ENCODE results near the gene DCTN2. TPM values are rescaled to one million over a fixed set of nuclear protein-coding genes. Genes with fewer than 3 reads are reported as not detected.
A peak's percentile ranks its signal among the peaks of the same experiment; 100 is the strongest.
"Not testable (repeated sequence)": the region's sequence is repeated elsewhere in the genome, so short reads cannot be mapped to it uniquely, and the experiment has no call there.

The DCTN2 gene
- polyA plus RNA-seq, 3 donors from 2014 or later = 90.2 to 99.0 (median 93.8) TPM

GRCh38 chr12:57569858-57570257 lies 22.9 kb upstream of the DCTN2 start:
- Mint-ChIP-seq H3K4me3 (no peak overlapping the region), H3K36me3 (no peaks in the 10 kb centered on the region), H3K27me3 (ENCODE audit: low read depth in 3 of 3) (peaks cover 2 to 6% (median 5%) of the 10 kb centered on the region in 3 donors), H3K4me1 (no peaks in the 10 kb centered on the region), H3K9me3 (no peaks in the 10 kb centered on the region), H3K27ac (no peak overlapping the region)
- no peak for DNase-seq

- Mint-ChIP-seq H3K36me3 (no peaks in the 10 kb centered on the region), H3K9me3 (no peaks in the 10 kb centered on the region), H3K4me3 (no peak overlapping the region), H3K27ac (no peak overlapping the region), H3K4me1 (no peaks in the 10 kb centered on the region), H3K27me3 (ENCODE audit: low read depth in 3 of 3) (peaks cover 0 to 9% (median 4%) of the 10 kb centered on the region in 3 donors)
- DNase-seq = no peak
Observed at GRCh38 chr12:57568838-57569237, 21.8 kb upstream of the DCTN2 start.

- Mint-ChIP-seq H3K4me3 (no peak overlapping the region), H3K9me3 (no peaks in the 10 kb centered on the region), H3K27ac (no peak overlapping the region), H3K27me3 (ENCODE audit: low read depth in 3 of 3) (peaks cover 3 to 19% (median 6%) of the 10 kb centered on the region in 3 donors), H3K36me3 (no peaks in the 10 kb centered on the region), H3K4me1 (no peaks in the 10 kb centered on the region)
- no peak for DNase-seq
Observed at GRCh38 chr12:57564178-57564740, 17.3 kb upstream of the DCTN2 start.

GRCh38 chr12:57563358-57563757 lies 16.4 kb upstream of the DCTN2 start:
- no peak for DNase-seq
- no peak overlapping the region for H3K4me3 Mint-ChIP-seq

GRCh38 chr12:57561117-57561516 lies 14.1 kb upstream of the DCTN2 start:
- H3K4me3 Mint-ChIP-seq, H3K4me1 Mint-ChIP-seq, H3K27ac Mint-ChIP-seq, H3K9me3 Mint-ChIP-seq, DNase-seq, H3K36me3 Mint-ChIP-seq: not testable (repeated sequence)
- H3K27me3 Mint-ChIP-seq (ENCODE audit: low read depth in 3 of 3) = peaks cover 3 to 20% (median 6%) of the 10 kb centered on the region in 3 donors

More at GRCh38 chr12:57563358-57563757, 16.4 kb upstream of the DCTN2 start:
- Mint-ChIP-seq H3K36me3 (no peaks in the 10 kb centered on the region), H3K9me3 (no peaks in the 10 kb centered on the region), H3K27ac (no peak overlapping the region), H3K27me3 (ENCODE audit: low read depth in 3 of 3) (peaks cover 3 to 19% (median 6%) of the 10 kb centered on the region in 3 donors), H3K4me1 (no peaks in the 10 kb centered on the region)

- H3K9me3 Mint-ChIP-seq = no peaks in the 10 kb centered on the region
- DNase-seq = no peak
- peaks cover 3 to 20% (median 6%) of the 10 kb centered on the region in 3 donors for H3K27me3 Mint-ChIP-seq (ENCODE audit: low read depth in 3 of 3)
- no peak overlapping the region for H3K27ac Mint-ChIP-seq
- no peaks in the 10 kb centered on the region for H3K4me1 Mint-ChIP-seq
- no peaks in the 10 kb centered on the region for H3K36me3 Mint-ChIP-seq
- no peak overlapping the region for H3K4me3 Mint-ChIP-seq
Observed at GRCh38 chr12:57560516-57560915, 13.5 kb upstream of the DCTN2 start.

- H3K36me3 Mint-ChIP-seq = no peaks in the 10 kb centered on the region
- no peaks in the 10 kb centered on the region for H3K4me1 Mint-ChIP-seq
- peaks cover 2 to 18% (median 6%) of the 10 kb centered on the region in 3 donors for H3K27me3 Mint-ChIP-seq (ENCODE audit: low read depth in 3 of 3)
- no peak overlapping the region for H3K4me3 Mint-ChIP-seq
- no peaks in the 10 kb centered on the region for H3K9me3 Mint-ChIP-seq
- no peak for DNase-seq
- no peak overlapping the region for H3K27ac Mint-ChIP-seq
Observed at GRCh38 chr12:57558864-57559263, 11.9 kb upstream of the DCTN2 start.

GRCh38 chr12:57554897-57555296 lies 7.9 kb upstream of the DCTN2 start:
- peaks cover 2 to 13% (median 6%) of the 10 kb centered on the region in 3 donors for H3K27me3 Mint-ChIP-seq (ENCODE audit: low read depth in 3 of 3)
- no peak for DNase-seq
- no peak overlapping the region for H3K4me3 Mint-ChIP-seq
- no peak overlapping the region for H3K27ac Mint-ChIP-seq
- peaks cover 2 to 5% of the 10 kb centered on the region in 2 donors for H3K4me1 Mint-ChIP-seq
- no peaks in the 10 kb centered on the region for H3K36me3 Mint-ChIP-seq
- peaks cover 0 to 2% (median 0%) of the 10 kb centered on the region in 6 donors for H3K9me3 Mint-ChIP-seq

GRCh38 chr12:57554453-57554852 lies 7.5 kb upstream of the DCTN2 start:
- Mint-ChIP-seq H3K4me1 (peaks cover 3 to 5% of the 10 kb centered on the region in 2 donors), H3K36me3 (no peaks in the 10 kb centered on the region), H3K4me3 (no peak overlapping the region), H3K27ac (no peak overlapping the region), H3K27me3 (ENCODE audit: low read depth in 3 of 3) (peaks cover 2 to 13% (median 8%) of the 10 kb centered on the region in 3 donors), H3K9me3 (peaks cover 0 to 2% (median 0%) of the 10 kb centered on the region in 6 donors)
- no peak for DNase-seq

- no peak for DNase-seq
- Mint-ChIP-seq H3K36me3 (no peaks in the 10 kb centered on the region), H3K27me3 (ENCODE audit: low read depth in 3 of 3) (peaks cover 3 to 13% (median 12%) of the 10 kb centered on the region in 3 donors), H3K4me1 (peaks cover 5 to 10% of the 10 kb centered on the region in 2 donors), H3K27ac (no peak overlapping the region), H3K9me3 (peaks cover 0 to 2% (median 0%) of the 10 kb centered on the region in 6 donors), H3K4me3 (no peak overlapping the region)
Observed at GRCh38 chr12:57553343-57554202, 6.6 kb upstream of the DCTN2 start.

- no peak overlapping the region for H3K27ac Mint-ChIP-seq
- no peaks in the 10 kb centered on the region for H3K36me3 Mint-ChIP-seq
- peaks cover 0 to 2% (median 0%) of the 10 kb centered on the region in 6 donors for H3K9me3 Mint-ChIP-seq
- H3K4me1 Mint-ChIP-seq = peaks cover 5 to 10% of the 10 kb centered on the region in 2 donors
- H3K4me3 Mint-ChIP-seq = no peak overlapping the region
- no peak for DNase-seq
- H3K27me3 Mint-ChIP-seq (ENCODE audit: low read depth in 3 of 3) = peaks cover 4 to 13% (median 12%) of the 10 kb centered on the region in 3 donors
Observed at GRCh38 chr12:57552835-57553313, 5.9 kb upstream of the DCTN2 start.

GRCh38 chr12:57552306-57552651 lies 5.3 kb upstream of the DCTN2 start:
- Mint-ChIP-seq H3K4me3 (no peak overlapping the region), H3K4me1 (peaks cover 11 to 15% of the 10 kb centered on the region in 2 donors), H3K27me3 (ENCODE audit: low read depth in 3 of 3) (peaks cover 4 to 13% (median 12%) of the 10 kb centered on the region in 3 donors), H3K27ac (no peak overlapping the region), H3K9me3 (peaks cover 0 to 2% (median 0%) of the 10 kb centered on the region in 6 donors), H3K36me3 (no peaks in the 10 kb centered on the region)
- no peak for DNase-seq

GRCh38 chr12:57551637-57552305 lies 4.8 kb upstream of the DCTN2 start:
- no peaks in the 10 kb centered on the region for H3K36me3 Mint-ChIP-seq

More at GRCh38 chr12:57551637-57552305, 4.8 kb upstream of the DCTN2 start:
- Mint-ChIP-seq H3K4me1 (peaks cover 16 to 19% of the 10 kb centered on the region in 2 donors), H3K27me3 (ENCODE audit: low read depth in 3 of 3) (peaks cover 4 to 12% (median 11%) of the 10 kb centered on the region in 3 donors), H3K4me3 (peak overlapping the region in 1 of 5 donors; percentile 72), H3K27ac (no peak overlapping the region), H3K9me3 (peaks cover 0 to 2% (median 0%) of the 10 kb centered on the region in 6 donors)
- no peak for DNase-seq

All from immature natural killer cell (primary cell).